K562 (cell line): Measurements from ENCODE around the gene PRODH. TPM values are rescaled to one million over a fixed set of nuclear protein-coding genes. Genes with fewer than 3 reads are reported as not detected.
"Not testable (repeated sequence)": the region's sequence is repeated elsewhere in the genome, so short reads cannot be mapped to it uniquely, and the experiment has no call there.

ENCODE experiments used
- REST ChIP-seq, 2 experiments: fragments of 450-650 bp; formaldehyde crosslinking in 1 of 2; IDR thresholded peaks; 2 replicates each; pipeline versions ENCODE4 v1.4.0 to v1.6.1; 2014 to 2020; ENCODE audit warnings: mild to moderate bottlenecking in 2 of 2, borderline replicate concordance in 1 of 2, low read depth in 1 of 2
- polyA plus RNA-seq, 8 experiments: library from polyadenylated mRNA; depleted of rRNA in 4 of 8; stranded (reverse) in 5 of 8; unstranded in 3 of 8; fragments of >200 nt; fragmentation: Nextera tagmentation in 2 of 8; fragmentation: Illumina TruSeq in 1 of 8; extraction: Ambion mirVana in 2 of 8; extraction: Trizol in 1 of 8; gene quantifications; 2 replicates each; pipeline versions ENCODE4 v1.2.1 to v1.2.3, GENCODE V29; 2011 to 2014; ENCODE audit warnings: inconsistent platforms in 1 of 8, missing spikeins in 1 of 8
- total RNA-seq, 7 experiments: library from RNA; depleted of rRNA in 6 of 7; stranded (reverse); fragments of >200 nt in 6 of 7; fragmentation: Illumina TruSeq in 2 of 7; extraction: Trizol in 2 of 7; gene quantifications; 2 replicates each; pipeline versions ENCODE4 v1.2.1 to v1.2.3, GENCODE V29; 2011 to 2021; ENCODE audit warnings: low replicate concordance in 1 of 7
- TF ChIP-seq, protein P1 (sequence below), 2 experiments: fragments of 450-650 bp in 1 of 2; sonication (generic) in 1 of 2; formaldehyde crosslinking in 1 of 2; IDR thresholded peaks; 2 replicates each; pipeline versions ENCODE4 v1.7.1 to v1.9.0; 2016 to 2022; ENCODE audit warnings: inconsistent platforms in 1 of 2, mild to moderate bottlenecking in 1 of 2, missing genetic modification reagents in 1 of 2

PRODH gene
- total and polyA plus RNA-seq, 9 of the 15 experiments (the other 6 are each of a cell fraction or from before 2014, with no cell fraction given), result 0.07 to 0.11 TPM; not detected in 7

DNA sequence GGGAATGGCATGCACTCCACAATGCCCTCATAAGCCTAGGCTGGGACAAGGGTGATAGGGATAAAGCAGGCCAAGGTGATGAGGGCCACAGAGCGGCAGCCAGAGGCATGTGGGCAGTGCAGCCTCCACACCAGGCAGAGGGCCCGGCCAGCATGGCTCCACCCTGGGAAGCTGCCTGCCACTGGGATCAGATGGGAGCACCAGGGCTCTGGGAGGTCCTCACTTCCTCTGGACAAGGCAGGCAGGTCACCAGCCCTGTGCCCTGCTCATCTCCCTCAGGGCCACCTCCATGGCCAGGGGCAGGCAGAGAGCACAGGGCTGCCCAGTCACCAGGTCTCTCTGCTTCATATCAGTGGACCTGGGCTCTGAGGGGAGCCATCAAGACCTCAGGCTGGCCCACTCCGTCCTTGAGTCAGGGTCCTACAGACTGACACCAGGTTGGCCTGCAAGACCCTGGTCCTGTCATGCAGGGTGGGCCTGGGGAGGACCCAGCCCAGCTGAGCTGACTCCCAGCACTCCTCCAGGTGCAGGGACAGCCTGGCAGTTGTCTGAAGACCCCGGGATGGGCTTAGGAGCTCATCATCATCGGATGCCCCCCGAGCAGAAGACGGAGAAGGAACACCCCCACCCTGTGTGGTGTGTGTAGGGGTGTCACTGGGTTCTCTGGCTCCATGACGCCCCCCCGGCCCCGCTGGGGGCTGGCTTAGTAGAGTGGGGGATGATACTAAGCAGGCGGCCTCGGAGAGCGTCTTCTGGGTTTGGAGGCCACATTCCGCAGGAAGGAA is 33.3 kb upstream of the PRODH start (continued):
- TF ChIP-seq REST (IDR thresholded peaks at IDR 0.05; ENCODE audit: borderline replicate concordance), result not testable (repeated sequence)
- peak; percentile 59; the same call in 1 of the 2 replicates for TF ChIP-seq REST (CRISPR knock-in tag; IDR thresholded peaks at IDR 0.05; ENCODE audit: low read depth)
- TF ChIP-seq, protein P1, sequence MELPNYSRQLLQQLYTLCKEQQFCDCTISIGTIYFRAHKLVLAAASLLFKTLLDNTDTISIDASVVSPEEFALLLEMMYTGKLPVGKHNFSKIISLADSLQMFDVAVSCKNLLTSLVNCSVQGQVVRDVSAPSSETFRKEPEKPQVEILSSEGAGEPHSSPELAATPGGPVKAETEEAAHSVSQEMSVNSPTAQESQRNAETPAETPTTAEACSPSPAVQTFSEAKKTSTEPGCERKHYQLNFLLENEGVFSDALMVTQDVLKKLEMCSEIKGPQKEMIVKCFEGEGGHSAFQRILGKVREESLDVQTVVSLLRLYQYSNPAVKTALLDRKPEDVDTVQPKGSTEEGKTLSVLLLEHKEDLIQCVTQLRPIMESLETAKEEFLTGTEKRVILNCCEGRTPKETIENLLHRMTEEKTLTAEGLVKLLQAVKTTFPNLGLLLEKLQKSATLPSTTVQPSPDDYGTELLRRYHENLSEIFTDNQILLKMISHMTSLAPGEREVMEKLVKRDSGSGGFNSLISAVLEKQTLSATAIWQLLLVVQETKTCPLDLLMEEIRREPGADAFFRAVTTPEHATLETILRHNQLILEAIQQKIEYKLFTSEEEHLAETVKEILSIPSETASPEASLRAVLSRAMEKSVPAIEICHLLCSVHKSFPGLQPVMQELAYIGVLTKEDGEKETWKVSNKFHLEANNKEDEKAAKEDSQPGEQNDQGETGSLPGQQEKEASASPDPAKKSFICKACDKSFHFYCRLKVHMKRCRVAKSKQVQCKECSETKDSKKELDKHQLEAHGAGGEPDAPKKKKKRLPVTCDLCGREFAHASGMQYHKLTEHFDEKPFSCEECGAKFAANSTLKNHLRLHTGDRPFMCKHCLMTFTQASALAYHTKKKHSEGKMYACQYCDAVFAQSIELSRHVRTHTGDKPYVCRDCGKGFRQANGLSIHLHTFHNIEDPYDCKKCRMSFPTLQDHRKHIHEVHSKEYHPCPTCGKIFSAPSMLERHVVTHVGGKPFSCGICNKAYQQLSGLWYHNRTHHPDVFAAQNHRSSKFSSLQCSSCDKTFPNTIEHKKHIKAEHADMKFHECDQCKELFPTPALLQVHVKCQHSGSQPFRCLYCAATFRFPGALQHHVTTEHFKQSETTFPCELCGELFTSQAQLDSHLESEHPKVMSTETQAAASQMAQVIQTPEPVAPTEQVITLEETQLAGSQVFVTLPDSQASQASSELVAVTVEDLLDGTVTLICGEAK (IDR thresholded peaks at IDR 0.05), result not testable (repeated sequence)
- TF ChIP-seq, protein P1 (CRISPR knock-in tag; IDR thresholded peaks at IDR 0.05), result 0 out of 2 replicates have a peak, but pooled peaks have one; percentile 38
- TF ChIP-seq, all 486 proteins: peak for 10; not testable (repeated sequence) for 476
